NB4 (cell line): ENCODE results near the gene COL24A1.
A peak's percentile ranks its signal among the peaks of the same experiment; 100 is the strongest.

ENCODE experiments used
- DNase-seq: peaks from one replicate; pipeline ENCODE4 v3.0.0; 2010; ENCODE audit warnings: low read depth
- H3K4me3 ChIP-seq: one replicate; pipeline ENCODE4 v1.5.1; 2011; ENCODE audit warnings: mild to moderate bottlenecking, low read depth, low read length, moderate library complexity
- CTCF ChIP-seq: IDR thresholded peaks from one replicate; pipeline ENCODE4 v1.5.1; 2012; ENCODE audit warnings: low read depth, low read length
- MAX ChIP-seq: IDR thresholded peaks from 2 replicates; pipeline ENCODE4 v1.6.1; 2011; ENCODE audit warnings: low read depth, low read length
- MYC ChIP-seq: IDR thresholded peaks from 2 replicates; pipeline ENCODE4 v1.6.1; 2011; ENCODE audit warnings: low read depth, low read length
- POLR2A ChIP-seq: IDR thresholded peaks from 2 replicates; pipeline ENCODE4 v1.6.1; 2011; ENCODE audit warnings: mild to moderate bottlenecking; ENCODE audit not compliant: insufficient read length; ENCODE audit errors: extremely low read depth

The COL24A1 gene

DNA sequence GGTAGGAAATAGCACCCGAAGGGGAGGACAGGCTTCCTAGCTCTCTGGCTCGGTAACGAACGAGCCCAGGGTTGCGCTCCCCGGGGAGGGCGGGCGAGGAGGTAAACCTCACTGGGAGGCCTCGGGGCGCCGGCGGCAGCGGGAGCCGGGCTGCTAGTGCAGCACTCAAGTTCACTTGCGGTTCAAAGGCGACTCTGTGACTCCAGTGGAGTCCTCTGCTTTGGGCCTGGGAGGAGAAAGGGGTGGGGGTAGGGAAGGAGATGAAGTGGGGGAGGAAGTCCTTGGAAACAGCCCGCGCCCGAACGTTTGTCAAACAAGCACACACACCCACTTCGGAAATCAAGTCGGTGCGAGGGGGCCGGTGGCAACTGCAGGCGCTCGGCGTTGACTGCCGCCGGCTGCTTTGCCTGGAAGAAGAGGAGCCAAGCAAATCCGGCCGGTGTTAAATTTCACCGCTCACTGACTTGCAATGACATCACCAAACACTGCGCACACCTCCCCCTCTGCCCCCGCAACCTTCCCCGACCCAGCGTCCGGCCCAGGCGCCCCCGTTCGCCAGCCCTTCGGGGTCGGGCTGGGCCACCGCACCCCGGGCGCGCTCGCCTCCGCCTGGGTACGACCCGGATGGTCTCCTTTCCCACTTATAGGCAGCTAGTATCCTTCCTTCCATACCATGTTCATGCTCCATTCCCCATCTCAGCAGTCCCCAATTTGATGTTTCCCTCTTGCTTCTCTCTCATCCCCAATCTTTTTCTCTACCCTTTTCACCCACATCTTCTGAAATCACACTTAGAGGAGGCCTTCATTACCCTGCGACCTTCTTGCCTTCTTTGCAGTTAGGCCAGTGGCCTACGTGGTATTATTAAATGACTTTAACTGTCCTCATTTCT lies at the start of gene COL24A1:
Gene COL24A1, minus strand, starts transcription at position 207 of the 890 bp plus-strand sequence. CDS start 376 bp downstream, outside the sequence.
- DNase-seq = peak; percentile 48
- no peak for TF ChIP-seq POLR2A
- no peak for TF ChIP-seq CTCF
- no peak for TF ChIP-seq MAX
- no peak for TF ChIP-seq MYC
- H3K4me3 ChIP-seq = no peak within 1 kb of the TSS

DNA sequence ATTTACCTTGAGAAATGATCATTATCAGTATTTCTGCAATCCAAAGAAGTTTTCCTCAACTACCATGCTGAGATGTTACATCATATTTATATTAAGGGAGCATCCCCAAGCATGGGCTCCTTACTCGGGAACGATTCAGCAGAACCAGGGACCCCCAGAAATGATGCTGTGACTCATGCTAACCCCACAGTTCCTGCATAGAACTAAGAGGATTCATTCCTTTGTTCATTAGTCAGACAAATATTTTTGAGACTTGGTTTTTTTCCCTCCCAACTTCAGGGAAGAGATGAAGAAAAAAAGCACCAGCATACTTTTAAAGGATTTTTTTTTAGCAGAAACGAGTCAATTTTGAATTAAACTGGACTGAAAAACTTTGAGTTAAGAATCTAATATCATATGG lies 49.2 kb upstream of the COL24A1 start:
- no peak for TF ChIP-seq MYC
- no peak for TF ChIP-seq MAX
- no peak for TF ChIP-seq CTCF
- no peak for TF ChIP-seq POLR2A
- DNase-seq = no peak
- H3K4me3 ChIP-seq = no peak overlapping the region

GRCh38 chr1:86202552-86203340 lies 46.2 kb upstream of the COL24A1 start:
- TF ChIP-seq POLR2A (no peak), CTCF (no peak), MAX (no peak), MYC (no peak)
- H3K4me3 ChIP-seq = no peak overlapping the region
- no peak for DNase-seq

DNA sequence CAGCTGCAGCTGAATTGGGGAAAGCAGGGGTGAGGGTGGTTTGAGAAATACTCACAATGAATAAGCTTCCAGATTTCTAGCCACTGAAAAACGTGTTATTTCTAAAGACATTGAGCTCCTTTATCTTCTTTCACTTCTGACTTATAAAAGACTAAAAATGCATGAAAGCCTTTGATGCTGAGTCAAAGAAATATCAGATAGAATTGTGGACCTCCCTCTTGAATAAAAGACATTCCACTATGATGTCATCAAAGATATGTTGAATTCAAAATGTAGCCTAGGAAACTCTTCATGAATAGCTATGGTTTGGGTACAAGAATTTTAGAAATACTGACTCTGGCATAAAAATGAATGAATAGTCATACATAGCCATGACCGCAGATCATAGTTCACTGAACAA lies 44.7 kb upstream of the COL24A1 start:
- DNase-seq = no peak
- H3K4me3 ChIP-seq = no peak overlapping the region
- no peak for TF ChIP-seq CTCF
- TF ChIP-seq MAX = no peak
- no peak for TF ChIP-seq MYC
- no peak for TF ChIP-seq POLR2A

DNA sequence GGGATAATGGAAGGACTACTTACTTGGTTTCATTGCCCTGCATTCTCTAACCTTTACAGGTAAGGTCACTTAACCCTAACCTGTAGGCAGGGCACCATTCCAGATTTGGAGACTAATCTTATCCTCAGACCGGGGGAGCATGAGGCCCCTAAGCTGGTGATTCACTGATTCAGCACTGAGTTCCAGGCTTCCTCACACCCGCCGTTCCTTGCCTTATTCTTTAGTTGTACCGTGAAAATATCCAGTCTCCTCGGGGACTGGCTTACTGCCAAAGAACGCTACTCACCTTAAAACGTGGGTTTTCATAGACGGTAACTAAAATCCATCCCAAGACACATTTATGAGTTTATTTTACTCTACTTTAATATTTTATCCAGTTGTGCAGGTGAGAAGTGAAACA lies 44.3 kb upstream of the COL24A1 start:
- H3K4me3 ChIP-seq = no peak overlapping the region

More for the DNA sequence above, 44.3 kb upstream of the COL24A1 start:
- TF ChIP-seq MAX (no peak), POLR2A (no peak), CTCF (no peak), MYC (no peak)
- DNase-seq = no peak
